NCI-H2107 (cell line): ENCODE results near the gene LSR.

Experiments used
- DNase-seq: peaks from one replicate; lab custom pipeline; 2025; lab: John Stamatoyannopoulos, UW

Gene LSR

GRCh38 chr19:35247526-35248309 is 1.1 kb upstream of the LSR start:
- peak; percentile 88 for DNase-seq

GRCh38 chr19:35249146-35249847 is 495 bp downstream of the LSR start:
- no peak for DNase-seq

- DNase-seq, result no peak
Measured at GRCh38 chr19:35249848-35250711, 1.3 kb downstream of the LSR start.

GRCh38 chr19:35251456-35251855 is 2.7 kb downstream of the LSR start:
- no peak for DNase-seq

GRCh38 chr19:35253316-35254286 is 4.8 kb downstream of the LSR start:
- DNase-seq, result no peak

GRCh38 chr19:35254341-35255297 is 5.8 kb downstream of the LSR start:
- DNase-seq, result no peak

GRCh38 chr19:35256566-35256965 is 7.8 kb downstream of the LSR start:
- DNase-seq, result no peak

- no peak for DNase-seq
Measured at GRCh38 chr19:35257113-35257461, 8.3 kb downstream of the LSR start.

- no peak for DNase-seq
Measured at GRCh38 chr19:35260694-35261304, 12.0 kb downstream of the LSR start.

- DNase-seq, result no peak
Measured at GRCh38 chr19:35261356-35262100, 12.7 kb downstream of the LSR start.

- DNase-seq, result no peak
Measured at GRCh38 chr19:35262101-35262761, 13.4 kb downstream of the LSR start.

GRCh38 chr19:35264268-35265125 is 15.7 kb downstream of the LSR start:
- no peak for DNase-seq

GRCh38 chr19:35265126-35265899 is 16.5 kb downstream of the LSR start:
- no peak for DNase-seq

- no peak for DNase-seq
Measured at GRCh38 chr19:35265900-35266519, 17.2 kb downstream of the LSR start.

- DNase-seq, result no peak
Measured at GRCh38 chr19:35266520-35267352, 17.9 kb downstream of the LSR start.
